MM.1S (cell line): Measurements from ENCODE around the gene KIAA1217.
A peak's percentile ranks its signal among the peaks of the same experiment; 100 is the strongest.

Experiments
- DNase-seq: peaks from one replicate; pipeline ENCODE4 v3.0.0-alpha.2; 2015
- H2AFZ ChIP-seq: fragments of 300-600 bp; sonication (generic); 2 replicates; pipeline ENCODE4 v1.6.0; 2016; ENCODE audit warnings: antibody characterized with exemption, low read length
- H3F3A ChIP-seq: fragments of 300-600 bp; sonication (generic); 2 replicates; pipeline ENCODE4 v1.6.1; 2016; ENCODE audit warnings: mild to moderate bottlenecking, antibody characterized with exemption, low read length, moderate library complexity, mixed read lengths; ENCODE audit not compliant: insufficient read depth
- H3K27ac ChIP-seq: fragments of 300-600 bp; sonication (generic); 2 replicates; pipeline ENCODE4 v1.5.1; 2016; ENCODE audit warnings: mild to moderate bottlenecking, low read length
- H3K27me3 ChIP-seq: fragments of 300-600 bp; sonication (generic); replicated peaks from 2 replicates; pipeline ENCODE4 v1.6.0; 2016; ENCODE audit warnings: low read length; ENCODE audit not compliant: insufficient read depth
- H3K36me3 ChIP-seq: fragments of 300-600 bp; sonication (generic); replicated peaks from 2 replicates; pipeline ENCODE4 v1.6.1; 2016; ENCODE audit warnings: mild to moderate bottlenecking, low read length, mixed read lengths; ENCODE audit not compliant: insufficient read depth
- H3K4me1 ChIP-seq: fragments of 300-600 bp; sonication (generic); 2 replicates; pipeline ENCODE4 v1.6.1; 2016; ENCODE audit warnings: low read length, mixed read lengths
- H3K4me2 ChIP-seq: fragments of 300-600 bp; sonication (generic); 2 replicates; pipeline ENCODE4 v1.6.0; 2016; ENCODE audit warnings: low read depth, low read length
- H3K4me3 ChIP-seq: fragments of 300-600 bp; sonication (generic); 2 replicates; pipeline ENCODE4 v1.5.1; 2016; ENCODE audit warnings: low read length, mixed read lengths
- H3K79me2 ChIP-seq: fragments of 300-600 bp; sonication (generic); 2 replicates; pipeline ENCODE4 v1.6.1; 2016; ENCODE audit warnings: mixed run types, low read length, mixed read lengths
- H3K9ac ChIP-seq: fragments of 300-600 bp; sonication (generic); 2 replicates; pipeline ENCODE4 v1.6.1; 2016; ENCODE audit warnings: low read length, mixed read lengths
- H3K9me2 ChIP-seq: fragments of 300-600 bp; sonication (generic); replicated peaks from 2 replicates; pipeline ENCODE4 v1.6.1; 2016; ENCODE audit warnings: mild to moderate bottlenecking, low read length, mixed read lengths; ENCODE audit not compliant: insufficient read depth
- H3K9me3 ChIP-seq: fragments of 300-600 bp; sonication (generic); replicated peaks from 2 replicates; pipeline ENCODE4 v1.6.1; 2016; ENCODE audit warnings: mild to moderate bottlenecking, low read length, mixed read lengths; ENCODE audit not compliant: insufficient read depth
- H4K20me1 ChIP-seq: fragments of 300-600 bp; sonication (generic); 2 replicates; pipeline ENCODE4 v1.6.1; 2016; ENCODE audit warnings: mild to moderate bottlenecking, low read length, moderate library complexity, mixed read lengths; ENCODE audit not compliant: insufficient read depth
- EZH2 ChIP-seq: fragments of 300-600 bp; sonication (generic); optimal IDR thresholded peaks from 2 replicates; pipeline ENCODE3; 2017; ENCODE audit warnings: low read depth, mild to moderate bottlenecking, antibody characterized with exemption, low read length, mixed read lengths
- EZH2phosphoT487 ChIP-seq: fragments of 300-600 bp; sonication (generic); IDR thresholded peaks from 2 replicates; pipeline ENCODE4 v1.6.1; 2018; ENCODE audit warnings: antibody characterized with exemption, low read length
- TF ChIP-seq, protein P1 (sequence below): fragments of 300-600 bp; sonication (generic); IDR thresholded peaks from 2 replicates; pipeline ENCODE4 v1.5.1; 2016; ENCODE audit warnings: antibody characterized with exemption, low read length, mixed read lengths

Gene KIAA1217

DNA sequence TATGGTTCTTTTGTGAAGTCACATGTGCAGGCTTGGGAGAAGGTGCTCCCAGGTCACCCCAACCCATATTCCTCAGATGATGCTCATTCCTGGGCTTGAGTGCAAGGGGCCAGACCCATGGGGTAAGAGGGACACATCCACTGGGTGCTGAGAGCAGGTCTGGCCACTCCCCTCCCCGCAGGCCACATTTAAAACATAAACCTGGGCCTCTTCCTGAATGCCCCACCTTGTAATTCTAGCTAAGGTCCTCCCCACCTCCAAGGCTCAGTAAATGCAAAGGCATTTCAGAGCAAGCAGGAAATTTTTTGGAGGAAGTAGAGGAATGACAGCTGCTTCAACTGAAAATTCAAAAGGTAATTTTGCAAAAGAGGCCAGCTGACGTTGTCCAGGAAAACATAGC lies 342.2 kb downstream of the KIAA1217 start:
- Histone ChIP-seq H2AFZ (no peak overlapping the region), H3K79me2 (no peaks in the 10 kb centered on the region), H3K36me3 (no peaks in the 10 kb centered on the region), H3F3A (no peaks in the 10 kb centered on the region), H3K9me2 (no peaks in the 10 kb centered on the region), H3K27ac (no peak overlapping the region), H3K4me3 (no peak overlapping the region), H3K9ac (no peak overlapping the region), H3K4me2 (no peak overlapping the region), H3K27me3 (no peaks in the 10 kb centered on the region), H3K9me3 (no peaks in the 10 kb centered on the region), H3K4me1 (no peaks in the 10 kb centered on the region), H4K20me1 (no peaks in the 10 kb centered on the region)
- DNase-seq, result no peak
- TF ChIP-seq, protein P1, sequence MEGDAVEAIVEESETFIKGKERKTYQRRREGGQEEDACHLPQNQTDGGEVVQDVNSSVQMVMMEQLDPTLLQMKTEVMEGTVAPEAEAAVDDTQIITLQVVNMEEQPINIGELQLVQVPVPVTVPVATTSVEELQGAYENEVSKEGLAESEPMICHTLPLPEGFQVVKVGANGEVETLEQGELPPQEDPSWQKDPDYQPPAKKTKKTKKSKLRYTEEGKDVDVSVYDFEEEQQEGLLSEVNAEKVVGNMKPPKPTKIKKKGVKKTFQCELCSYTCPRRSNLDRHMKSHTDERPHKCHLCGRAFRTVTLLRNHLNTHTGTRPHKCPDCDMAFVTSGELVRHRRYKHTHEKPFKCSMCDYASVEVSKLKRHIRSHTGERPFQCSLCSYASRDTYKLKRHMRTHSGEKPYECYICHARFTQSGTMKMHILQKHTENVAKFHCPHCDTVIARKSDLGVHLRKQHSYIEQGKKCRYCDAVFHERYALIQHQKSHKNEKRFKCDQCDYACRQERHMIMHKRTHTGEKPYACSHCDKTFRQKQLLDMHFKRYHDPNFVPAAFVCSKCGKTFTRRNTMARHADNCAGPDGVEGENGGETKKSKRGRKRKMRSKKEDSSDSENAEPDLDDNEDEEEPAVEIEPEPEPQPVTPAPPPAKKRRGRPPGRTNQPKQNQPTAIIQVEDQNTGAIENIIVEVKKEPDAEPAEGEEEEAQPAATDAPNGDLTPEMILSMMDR, result no peak
- TF ChIP-seq EZH2, result no peak
- TF ChIP-seq EZH2phosphoT487, result no peak

DNA sequence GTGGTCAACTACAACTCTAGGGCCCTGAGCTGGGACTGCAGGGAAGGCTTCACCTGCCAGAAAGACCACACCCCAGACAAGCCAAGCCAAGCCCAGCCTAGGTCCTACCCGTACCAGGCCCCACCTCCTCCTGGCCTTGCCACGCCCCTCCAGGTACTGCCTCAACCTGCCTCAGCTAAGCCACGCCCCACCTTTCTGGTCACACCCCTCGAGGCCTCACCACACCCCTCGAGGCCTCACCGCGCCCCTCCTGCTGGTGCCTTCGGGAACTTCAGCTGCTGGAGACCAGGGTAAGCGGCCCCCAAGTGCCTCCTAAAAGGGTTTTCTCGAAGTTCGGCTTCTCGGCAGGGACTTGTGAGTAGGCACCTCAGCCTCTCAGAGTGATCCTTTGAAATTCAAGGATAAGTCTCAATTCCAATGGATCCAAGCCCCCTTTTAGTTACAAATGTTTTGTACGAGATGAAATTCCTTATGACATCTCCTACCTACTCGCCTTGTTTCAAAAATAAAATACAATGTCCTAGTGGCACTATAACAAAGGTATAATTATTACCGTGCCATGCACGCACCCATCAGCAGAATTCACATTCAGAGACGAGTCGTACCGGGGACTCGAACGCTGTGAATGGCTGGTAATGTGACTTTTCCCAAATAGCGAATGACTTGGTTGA lies 343.5 kb downstream of the KIAA1217 start:
- H3K27ac ChIP-seq, result no peak overlapping the region
- H3K4me1 ChIP-seq, result no peaks in the 10 kb centered on the region
- H3K27me3 ChIP-seq, result no peaks in the 10 kb centered on the region
- H3K36me3 ChIP-seq, result no peaks in the 10 kb centered on the region
- no peak overlapping the region for H3K4me2 ChIP-seq
- H4K20me1 ChIP-seq, result no peaks in the 10 kb centered on the region
- H3K9me2 ChIP-seq, result no peaks in the 10 kb centered on the region
- no peak overlapping the region for H2AFZ ChIP-seq
- H3K9ac ChIP-seq, result no peak overlapping the region
- H3F3A ChIP-seq, result no peaks in the 10 kb centered on the region
- H3K79me2 ChIP-seq, result no peaks in the 10 kb centered on the region
- no peak overlapping the region for H3K4me3 ChIP-seq
- peak; percentile 68 for DNase-seq
- no peak for TF ChIP-seq EZH2phosphoT487
- TF ChIP-seq, protein P1, result peak; percentile 57
- no peak for TF ChIP-seq EZH2
- H3K9me3 ChIP-seq, result no peaks in the 10 kb centered on the region

DNA sequence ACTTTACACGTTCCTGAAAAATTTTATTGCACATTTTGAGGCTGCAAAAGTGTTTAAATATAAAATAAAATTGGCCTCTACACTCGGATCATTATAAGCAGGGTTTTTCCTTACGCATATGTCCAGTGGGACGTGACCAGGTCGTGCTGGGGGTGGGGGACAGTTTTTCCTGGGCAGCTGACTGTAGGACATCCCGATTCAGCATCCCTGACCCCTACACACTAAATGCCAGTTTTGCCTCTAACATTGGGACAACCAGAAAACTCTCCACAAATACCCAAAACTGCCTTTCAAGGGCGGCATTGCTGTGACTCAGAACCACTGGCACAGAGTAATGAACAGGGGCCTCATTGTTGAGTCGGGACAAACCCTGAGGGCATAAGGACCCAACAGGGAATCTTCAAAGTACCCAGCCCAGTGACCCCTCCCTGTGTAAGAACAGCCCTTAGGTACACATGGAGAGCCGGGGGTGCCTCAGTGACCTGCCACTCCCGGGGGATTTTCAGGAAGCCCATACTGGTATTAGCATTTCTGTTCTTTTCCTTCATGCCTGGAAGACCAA lies 344.2 kb downstream of the KIAA1217 start:
- Histone ChIP-seq H3K36me3 (no peaks in the 10 kb centered on the region), H3K27ac (no peak overlapping the region), H3K4me2 (no peak overlapping the region), H3K9me3 (no peaks in the 10 kb centered on the region), H3K79me2 (no peaks in the 10 kb centered on the region), H3F3A (no peaks in the 10 kb centered on the region), H3K27me3 (no peaks in the 10 kb centered on the region), H3K4me3 (no peak overlapping the region), H3K9ac (no peak overlapping the region), H4K20me1 (no peaks in the 10 kb centered on the region), H3K4me1 (no peaks in the 10 kb centered on the region), H3K9me2 (no peaks in the 10 kb centered on the region), H2AFZ (no peak overlapping the region)
- TF ChIP-seq EZH2 (no peak), EZH2phosphoT487 (no peak)
- TF ChIP-seq, protein P1, result no peak
- DNase-seq, result no peak
